HG02763 (cell line): ENCODE data around the gene NEURL1B.

Source experiments
- ATAC-seq: cut with Tn5 transposase; IDR thresholded peaks from one replicate; pipeline ENCODE4 v1.9.1; 2021; ENCODE audit warnings: mild to moderate bottlenecking, moderate library complexity; ENCODE audit not compliant: unreplicated experiment

The NEURL1B gene

GRCh38 chr5:172728481-172729241, 87.6 kb downstream of the NEURL1B start:
- ATAC-seq, result no peak

- ATAC-seq, result no peak
Measured at GRCh38 chr5:172729588-172729987, 88.5 kb downstream of the NEURL1B start.

GRCh38 chr5:172730222-172730621, 89.2 kb downstream of the NEURL1B start:
- no peak for ATAC-seq

GRCh38 chr5:172730981-172731679, 90.1 kb downstream of the NEURL1B start:
- ATAC-seq, result no peak

GRCh38 chr5:172731680-172732074, 90.6 kb downstream of the NEURL1B start:
- ATAC-seq, result no peak

GRCh38 chr5:172732201-172732865, 91.3 kb downstream of the NEURL1B start:
- ATAC-seq, result no peak

GRCh38 chr5:172733131-172733973, 92.3 kb downstream of the NEURL1B start:
- ATAC-seq, result no peak

GRCh38 chr5:172733974-172734346, 92.9 kb downstream of the NEURL1B start:
- ATAC-seq, result no peak

- ATAC-seq, result no peak
Measured at GRCh38 chr5:172735141-172735831, 94.2 kb downstream of the NEURL1B start.

- no peak for ATAC-seq
Measured at GRCh38 chr5:172736508-172737135, 95.6 kb downstream of the NEURL1B start.

- no peak for ATAC-seq
Measured at GRCh38 chr5:172739375-172739774, 98.3 kb downstream of the NEURL1B start.

GRCh38 chr5:172740428-172741205, 99.6 kb downstream of the NEURL1B start:
- ATAC-seq, result no peak
